Activated naive CD8-positive, alpha-beta T cell treated with anti-CD3 and anti-CD28 coated beads, Interleukin-2, amount 10 ng/mL, durations not matched to agents 7 days and 5 days (primary cell): ENCODE results near the gene PLCB3. TPM values are rescaled to one million over a fixed set of nuclear protein-coding genes. Genes with fewer than 3 reads are reported as not detected.

ENCODE experiments used
- ATAC-seq: fragments of 150-1000 bp; cut with Tn5 transposase; one replicate; pipeline ENCODE4 v1.10.0; 2021; ENCODE audit warnings: low read depth, moderate library complexity
- POLR2A ChIA-PET: fragments of 350-600 bp; sonication (Branson Sonifier 250); formaldehyde crosslinking; loops from one replicate; lab custom pipeline; 2021; ENCODE audit warnings: antibody characterized with exemption; lab: Charles Lee
- DNase-seq: peaks from one replicate; pipeline ENCODE4 v3.0.0; 2021
- H3K27ac Mint-ChIP-seq: one replicate; pipeline ENCODE4 v1.8.0; 2022; ENCODE audit warnings: mild to moderate bottlenecking, mixed read lengths
- H3K27me3 Mint-ChIP-seq: one replicate; pipeline ENCODE4 v1.8.0; 2022; ENCODE audit warnings: mild to moderate bottlenecking, moderate library complexity, mixed read lengths
- H3K36me3 Mint-ChIP-seq: one replicate; pipeline ENCODE4 v1.8.0; 2021; ENCODE audit warnings: mild to moderate bottlenecking, mixed read lengths
- H3K4me1 Mint-ChIP-seq: one replicate; pipeline ENCODE4 v1.8.0; 2021; ENCODE audit warnings: mixed read lengths
- H3K4me3 Mint-ChIP-seq: one replicate; pipeline ENCODE4 v1.8.0; 2022; ENCODE audit warnings: mild to moderate bottlenecking, moderate library complexity, mixed read lengths
- H3K9me3 Mint-ChIP-seq: one replicate; pipeline ENCODE4 v1.8.0; 2021; ENCODE audit warnings: mixed read lengths
- total RNA-seq, 2 experiments: library from RNA; stranded (reverse); gene quantifications; one replicate each; pipeline ENCODE4 v1.2.3, GENCODE V29; 2021

Gene PLCB3
- total RNA-seq, 2 experiments from 2014 or later: 18.6 to 18.9 TPM

- Mint-ChIP-seq H3K4me3 (no peak overlapping the region), H3K9me3 (no peaks in the 10 kb centered on the region), H3K4me1 (peaks cover 4% of the 10 kb centered on the region), H3K36me3 (no peaks in the 10 kb centered on the region), H3K27me3 (peaks cover 83% of the 10 kb centered on the region), H3K27ac (no peak overlapping the region)
- POLR2A ChIA-PET: no interaction called here
- DNase-seq (no peak), ATAC-seq (no peak)
Measured at GRCh38 chr11:64294774-64295173, 43.4 kb downstream of the PLCB3 start.

GRCh38 chr11:64295760-64296159 is 44.4 kb downstream of the PLCB3 start:
- Mint-ChIP-seq H3K4me1 (peaks cover 9% of the 10 kb centered on the region), H3K27me3 (peaks cover 83% of the 10 kb centered on the region), H3K27ac (no peak overlapping the region), H3K36me3 (no peaks in the 10 kb centered on the region), H3K9me3 (no peaks in the 10 kb centered on the region), H3K4me3 (no peak overlapping the region)
- ATAC-seq (no peak), DNase-seq (no peak)
- POLR2A ChIA-PET: interaction anchor here (1.4 kb wide), 1 partner anchor 26 kb away, joined by 3 read pairs; no protein-coding TSS in a partner anchor

GRCh38 chr11:64296236-64296635 is 44.9 kb downstream of the PLCB3 start:
- POLR2A ChIA-PET: interaction anchor here (1.4 kb wide), 1 partner anchor 26 kb away, joined by 3 read pairs; no protein-coding TSS in a partner anchor
- Mint-ChIP-seq H3K4me1 (peaks cover 10% of the 10 kb centered on the region), H3K9me3 (no peaks in the 10 kb centered on the region), H3K36me3 (no peaks in the 10 kb centered on the region), H3K27me3 (peaks cover 84% of the 10 kb centered on the region), H3K4me3 (no peak overlapping the region), H3K27ac (no peak overlapping the region)
- ATAC-seq (no peak), DNase-seq (no peak)

GRCh38 chr11:64296830-64297698 is 45.7 kb downstream of the PLCB3 start:
- POLR2A ChIA-PET: interaction anchor here (0.6 to 1.4 kb wide), 2 partner anchors 27 to 31 kb away, joined by 3 to 5 read pairs; no protein-coding TSS in a partner anchor
- Mint-ChIP-seq H3K36me3 (no peaks in the 10 kb centered on the region), H3K27ac (no peak overlapping the region), H3K4me3 (no peak overlapping the region), H3K9me3 (no peaks in the 10 kb centered on the region), H3K4me1 (peaks cover 10% of the 10 kb centered on the region), H3K27me3 (peaks cover 92% of the 10 kb centered on the region)
- DNase-seq (no peak), ATAC-seq (no peak)

GRCh38 chr11:64297699-64298358 is 46.5 kb downstream of the PLCB3 start:
- H3K36me3 Mint-ChIP-seq: no peaks in the 10 kb centered on the region
- POLR2A ChIA-PET: interaction anchor here (0.6 to 1.1 kb wide), 2 partner anchors 30 to 66 kb away, joined by 5 read pairs; no protein-coding TSS in a partner anchor
- DNase-seq (no peak), ATAC-seq (no peak)
- H3K4me3 Mint-ChIP-seq: no peak overlapping the region
- no peak overlapping the region for H3K27ac Mint-ChIP-seq
- H3K9me3 Mint-ChIP-seq: no peaks in the 10 kb centered on the region
- peaks cover 8% of the 10 kb centered on the region for H3K4me1 Mint-ChIP-seq
- H3K27me3 Mint-ChIP-seq: peaks cover 88% of the 10 kb centered on the region

- peaks cover 12% of the 10 kb centered on the region for H3K4me1 Mint-ChIP-seq
- DNase-seq: no peak
- H3K27me3 Mint-ChIP-seq: peaks cover 75% of the 10 kb centered on the region
- POLR2A ChIA-PET: interaction anchor here (0.7 to 1.1 kb wide), 3 partner anchors 20 to 67 kb away, joined by 5 to 6 read pairs (median 6); no protein-coding TSS in a partner anchor
- H3K4me3 Mint-ChIP-seq: peak overlapping the region; percentile 65
- H3K27ac Mint-ChIP-seq: no peak overlapping the region
- H3K9me3 Mint-ChIP-seq: no peaks in the 10 kb centered on the region
- no peak for ATAC-seq
- H3K36me3 Mint-ChIP-seq: no peaks in the 10 kb centered on the region
Measured at GRCh38 chr11:64298966-64299846, 47.9 kb downstream of the PLCB3 start.

- peaks cover 16% of the 10 kb centered on the region for H3K4me1 Mint-ChIP-seq
- no peak for DNase-seq
- POLR2A ChIA-PET: interaction anchor here (0.9 to 5.2 kb wide), 3 partner anchors 32 to 95 kb away, joined by 3 to 76 read pairs (median 3); partner anchors contain the start of gene FERMT3
Measured at GRCh38 chr11:64299847-64300648, 48.7 kb downstream of the PLCB3 start, which contains the start of gene CATSPERZ. CATSPERZ (plus strand) TSS chr11:64300358; CDS start chr11:64300411, 53 bp downstream.

GRCh38 chr11:64303109-64304031 is 52.0 kb downstream of the PLCB3 start:
- Mint-ChIP-seq H3K27ac (peak overlapping the region; percentile 98), H3K9me3 (no peaks in the 10 kb centered on the region)

More at GRCh38 chr11:64299847-64300648, 48.7 kb downstream of the PLCB3 start, which contains the start of gene CATSPERZ:
- H3K36me3 Mint-ChIP-seq: no peaks in the 10 kb centered on the region
- no peak within 1 kb of the TSS for H3K27ac Mint-ChIP-seq
- peaks cover 66% of the 10 kb centered on the region for H3K27me3 Mint-ChIP-seq
- H3K4me3 Mint-ChIP-seq: peak within 1 kb of the TSS; percentile 73
- no peaks in the 10 kb centered on the region for H3K9me3 Mint-ChIP-seq
- no peak for ATAC-seq

GRCh38 chr11:64304032-64304315 is 52.6 kb downstream of the PLCB3 start:
- Mint-ChIP-seq H3K27ac (peak overlapping the region; percentile 98), H3K36me3 (peaks cover 4% of the 10 kb centered on the region), H3K27me3 (peaks cover 27% of the 10 kb centered on the region), H3K4me1 (peaks cover 25% of the 10 kb centered on the region), H3K4me3 (peak overlapping the region; percentile 87), H3K9me3 (no peaks in the 10 kb centered on the region)
- DNase-seq: no peak
- POLR2A ChIA-PET: interaction anchor here (0.6 to 5.2 kb wide), 14 partner anchors 14 to 118 kb away, joined by 4 to 76 read pairs (median 14); partner anchors contain the start of genes BAD, FERMT3, FKBP2 and GPR137
- no peak for ATAC-seq

More at GRCh38 chr11:64303109-64304031, 52.0 kb downstream of the PLCB3 start:
- peak overlapping the region; percentile 87 for H3K4me3 Mint-ChIP-seq
- H3K4me1 Mint-ChIP-seq: peaks cover 25% of the 10 kb centered on the region
- H3K36me3 Mint-ChIP-seq: peaks cover 4% of the 10 kb centered on the region
- POLR2A ChIA-PET: interaction anchor here (0.6 to 5.2 kb wide), 13 partner anchors 14 to 117 kb away, joined by 4 to 76 read pairs (median 15); partner anchors contain the start of genes BAD, FERMT3, FKBP2 and GPR137
- no peak for DNase-seq
- peaks cover 33% of the 10 kb centered on the region for H3K27me3 Mint-ChIP-seq
- ATAC-seq: no peak

- Mint-ChIP-seq H3K4me3 (peak overlapping the region; percentile 87), H3K4me1 (peaks cover 25% of the 10 kb centered on the region), H3K9me3 (no peaks in the 10 kb centered on the region), H3K27ac (peak overlapping the region; percentile 98), H3K36me3 (peaks cover 4% of the 10 kb centered on the region), H3K27me3 (peaks cover 25% of the 10 kb centered on the region)
- POLR2A ChIA-PET: interaction anchor here (0.6 to 5.2 kb wide), 18 partner anchors 13 to 345 kb away, joined by 3 to 76 read pairs (median 10); partner anchors contain the start of genes BAD, CCDC88B, FERMT3 and FKBP2
- peak; percentile 97 for DNase-seq
- ATAC-seq: peak; percentile 46
Measured at GRCh38 chr11:64304316-64305072, 53.2 kb downstream of the PLCB3 start.
